AG04450 (cell line): ENCODE measurements around the gene CFAP45. TPM values are rescaled to one million over a fixed set of nuclear protein-coding genes. Genes with fewer than 3 reads are reported as not detected.
A peak's percentile ranks its signal among the peaks of the same experiment; 100 is the strongest.

Experiments
- CTCF ChIA-PET: fragments of 300-600, 350-600 bp; formaldehyde crosslinking; extraction: SDS; loops from one replicate; lab custom pipeline; 2022; ENCODE audit warnings: antibody characterized with exemption, inconsistent platforms; lab: Charles Lee
- POLR2A ChIA-PET: fragments of 350-600 bp; formaldehyde crosslinking; extraction: SDS; loops from one replicate; lab custom pipeline; 2021; ENCODE audit warnings: antibody characterized with exemption, inconsistent platforms; lab: Yijun Ruan, JAX
- DNase-seq: peaks from one replicate; pipeline ENCODE4 v3.0.0-alpha.2; 2011; ENCODE audit warnings: low read depth, low spot score
- H3K27ac ChIP-seq: one replicate; pipeline ENCODE4 v1.5.1; 2012; ENCODE audit warnings: low read depth, low read length, control low read depth
- H3K27me3 ChIP-seq: one replicate; pipeline ENCODE4 v1.6.0; 2012; ENCODE audit warnings: low read length; ENCODE audit not compliant: control insufficient read depth, insufficient read depth
- H3K4me3 ChIP-seq: 2 replicates; pipeline ENCODE4 v1.5.1; 2011; ENCODE audit warnings: mild to moderate bottlenecking, low read depth, low read length, control low read depth
- H3K9me3 ChIP-seq: 2 replicates; pipeline ENCODE4 v1.5.1; 2012; ENCODE audit warnings: low read length; ENCODE audit not compliant: control insufficient read depth, insufficient read depth
- CTCF ChIP-seq: IDR thresholded peaks from 2 replicates; pipeline ENCODE4 v1.5.1; 2011; ENCODE audit warnings: low read depth, low read length, control low read depth, inconsistent platforms
- polyA plus RNA-seq: library from polyadenylated mRNA; depleted of rRNA; stranded (reverse); fragments of >200 nt; gene quantifications from 2 replicates; pipeline ENCODE4 v1.2.3, GENCODE V29; 2011

The CFAP45 gene
- polyA plus RNA-seq, 1 experiment = 0.29 TPM

- TF ChIP-seq CTCF = no peak
- H3K4me3 ChIP-seq = no peak overlapping the region
- POLR2A ChIA-PET = no interaction called here
- CTCF ChIA-PET = interaction anchor here (1.1 kb wide), 1 partner anchor 99 kb away, joined by 3 read pairs; no protein-coding TSS in a partner anchor
- no peak overlapping the region for H3K27ac ChIP-seq
- no peak for DNase-seq
- no peaks in the 10 kb centered on the region for H3K27me3 ChIP-seq
- H3K9me3 ChIP-seq = no peaks in the 10 kb centered on the region; the same call in 1 of the 2 replicates
Observed at GRCh38 chr1:159897962-159898361, 2.0 kb downstream of the CFAP45 start.

GRCh38 chr1:159896546-159896930, 3.4 kb downstream of the CFAP45 start:
- H3K27me3 ChIP-seq = no peaks in the 10 kb centered on the region
- ChIA-PET POLR2A (interaction anchor here (0.9 kb wide), 1 partner anchor 28 kb away, joined by 4 read pairs; the partner anchor contains the start of gene TAGLN2), CTCF (interaction anchor here (0.6 to 13.3 kb wide), 4 partner anchors 96 to 1093 kb away, joined by 4 to 556 read pairs (median 70); partner anchors contain the start of genes DUSP23 and FCRL6)
- no peak overlapping the region for H3K27ac ChIP-seq
- H3K9me3 ChIP-seq = no peaks in the 10 kb centered on the region; the same call in 1 of the 2 replicates
- TF ChIP-seq CTCF = no peak
- DNase-seq = no peak
- no peak overlapping the region for H3K4me3 ChIP-seq

GRCh38 chr1:159895836-159896545, 4.0 kb downstream of the CFAP45 start:
- no peak for DNase-seq
- CTCF ChIA-PET = interaction anchor here (0.6 to 13.3 kb wide), 5 partner anchors 96 to 1094 kb away, joined by 4 to 556 read pairs (median 9); partner anchors contain the start of genes DUSP23 and FCRL6
- H3K27me3 ChIP-seq = no peaks in the 10 kb centered on the region
- H3K9me3 ChIP-seq = no peaks in the 10 kb centered on the region; the same call in 1 of the 2 replicates
- no peak overlapping the region for H3K4me3 ChIP-seq
- POLR2A ChIA-PET = interaction anchor here (0.9 kb wide), 1 partner anchor 29 kb away, joined by 4 read pairs; the partner anchor contains the start of gene TAGLN2
- no peak overlapping the region for H3K27ac ChIP-seq
- TF ChIP-seq CTCF = no peak

GRCh38 chr1:159895286-159895685, 4.7 kb downstream of the CFAP45 start:
- DNase-seq = no peak
- no peak overlapping the region for H3K27ac ChIP-seq
- no peaks in the 10 kb centered on the region for H3K27me3 ChIP-seq
- TF ChIP-seq CTCF = no peak
- H3K4me3 ChIP-seq = no peak overlapping the region
- POLR2A ChIA-PET = no interaction called here
- CTCF ChIA-PET = interaction anchor here (1.4 to 13.3 kb wide), 4 partner anchors 11 to 115 kb away, joined by 4 to 556 read pairs (median 70); partner anchors contain the start of genes DUSP23 and FCRL6
- H3K9me3 ChIP-seq = no peaks in the 10 kb centered on the region; the same call in 1 of the 2 replicates

GRCh38 chr1:159892944-159893343, 7.0 kb downstream of the CFAP45 start:
- POLR2A ChIA-PET = no interaction called here
- DNase-seq = no peak
- peak overlapping the region; percentile 21 for H3K27ac ChIP-seq
- no peak for TF ChIP-seq CTCF
- H3K9me3 ChIP-seq = no peaks in the 10 kb centered on the region
- H3K4me3 ChIP-seq = no peak overlapping the region
- H3K27me3 ChIP-seq = no peaks in the 10 kb centered on the region
- CTCF ChIA-PET = interaction anchor here (1.0 to 13.3 kb wide), 18 partner anchors 11 to 117 kb away, joined by 3 to 556 read pairs (median 10); partner anchors contain the start of genes DUSP23 and FCRL6
